NCI-H2029 (cell line): ENCODE results near the gene SERPINH1.

Experiments used
- DNase-seq: peaks from one replicate; lab custom pipeline; 2025; lab: John Stamatoyannopoulos, UW

The SERPINH1 gene

DNA sequence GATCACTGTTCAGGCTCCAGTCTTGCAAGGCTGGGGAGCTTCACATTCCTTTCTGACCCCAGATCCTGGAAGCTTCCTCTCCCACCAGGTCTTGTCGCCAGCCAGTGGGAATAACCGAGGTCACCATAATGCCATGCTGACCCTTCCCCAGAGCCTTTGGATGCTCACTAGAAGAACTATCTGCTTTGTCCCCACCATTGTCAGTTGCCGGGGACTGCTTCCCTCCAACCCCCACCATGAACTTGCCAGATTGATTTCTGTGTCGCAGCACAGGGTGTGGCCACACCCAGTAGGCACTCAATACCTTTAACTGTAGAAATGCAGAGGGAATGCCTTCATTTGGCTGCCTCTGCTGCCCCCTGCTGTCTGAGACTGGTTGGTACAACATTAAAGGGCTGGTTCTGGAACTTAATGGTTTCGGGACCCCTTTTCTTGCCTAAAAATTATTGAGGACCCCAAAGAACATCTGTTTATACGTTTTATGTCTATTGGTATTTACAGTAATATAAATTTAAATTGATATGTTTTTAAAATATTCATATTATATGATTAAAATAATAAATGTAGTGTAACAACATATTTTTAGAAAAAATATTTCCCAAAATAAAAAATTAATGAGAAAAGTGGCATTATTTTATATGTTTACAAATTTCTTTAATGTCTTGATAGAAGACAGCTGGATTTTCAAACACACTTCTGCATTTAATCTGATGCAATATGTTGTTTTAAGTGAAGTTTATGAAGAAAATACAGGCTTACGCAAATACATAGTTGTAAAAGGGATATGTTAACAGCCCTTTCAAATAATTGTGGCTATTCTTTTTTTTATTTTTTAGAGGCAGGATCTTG, 29.6 kb upstream of the SERPINH1 start:
- DNase-seq: peak; percentile 40

DNA sequence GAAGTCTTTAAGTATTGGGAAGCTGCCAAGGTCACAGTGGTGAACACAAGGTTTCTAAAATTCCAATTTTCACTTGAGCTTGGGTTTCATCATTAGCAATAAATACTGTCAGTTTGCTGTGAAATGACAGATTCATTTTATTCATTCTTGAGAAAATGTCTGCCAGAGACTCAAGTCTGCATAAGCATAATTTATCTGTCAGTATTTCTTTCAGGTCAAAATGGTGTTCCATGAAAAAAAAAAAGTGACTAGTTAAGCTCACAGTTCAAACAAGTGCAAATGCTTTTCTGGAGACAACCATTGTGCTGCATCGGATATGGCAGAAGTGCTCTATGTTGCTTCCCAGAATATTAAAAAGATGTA, 28.2 kb upstream of the SERPINH1 start:
- no peak for DNase-seq

DNA sequence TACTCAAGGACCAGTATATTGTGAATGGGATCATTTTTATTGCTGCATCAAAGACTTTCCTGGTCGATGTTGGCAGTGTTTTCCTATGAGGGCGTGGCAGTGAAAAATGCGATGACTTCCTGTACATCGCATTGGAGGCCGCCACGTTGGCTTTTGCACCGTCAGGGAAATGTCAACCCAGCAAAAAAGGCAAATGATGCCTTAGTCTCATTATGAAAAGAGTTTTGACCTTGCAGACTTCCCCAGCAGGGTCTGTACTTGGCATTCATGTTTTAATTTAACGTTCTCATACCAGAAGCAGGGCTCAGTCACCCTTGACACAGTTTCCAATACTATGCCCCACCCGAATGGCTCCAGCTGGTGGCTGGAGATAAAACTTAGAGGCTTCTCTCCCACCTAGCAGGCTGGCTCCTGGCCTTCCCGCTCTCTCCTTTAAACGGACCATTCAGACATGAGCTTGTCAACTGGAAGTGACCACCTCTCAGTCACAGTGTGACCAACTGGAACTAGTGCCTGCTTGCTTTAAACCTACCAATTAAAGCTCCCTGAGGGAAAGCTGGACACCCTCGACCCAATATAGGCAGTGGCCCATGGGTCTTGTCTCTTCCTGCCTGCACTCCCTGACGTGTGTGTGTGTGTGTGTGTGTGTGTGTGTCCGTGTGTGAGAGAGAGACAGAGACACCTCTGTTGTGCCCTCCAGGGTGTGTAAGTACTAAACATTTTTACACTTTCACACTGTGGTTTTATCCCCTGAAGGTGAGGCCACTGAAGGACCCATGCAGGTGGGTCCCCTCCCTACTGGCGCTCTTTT, 27.6 kb upstream of the SERPINH1 start:
- DNase-seq: no peak

DNA sequence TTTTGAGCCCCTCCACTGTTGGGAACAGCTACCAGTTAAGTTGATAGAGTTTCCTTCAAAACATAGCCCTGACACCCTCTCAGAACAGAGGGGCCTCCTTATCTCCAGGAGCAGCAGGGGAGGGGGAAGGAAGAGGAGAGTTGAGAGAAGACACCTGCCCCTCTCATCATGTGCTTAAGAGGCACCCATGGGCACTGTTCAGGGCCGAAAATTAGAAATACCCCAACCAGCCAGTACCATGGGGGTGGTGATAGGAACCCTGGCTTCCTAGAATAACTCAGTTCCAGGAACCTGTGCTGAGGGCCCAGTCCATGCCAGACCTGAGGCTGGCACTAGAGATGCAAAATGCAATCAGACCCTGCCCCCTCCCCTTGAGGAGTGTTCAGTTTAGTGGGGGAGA, 27.0 kb upstream of the SERPINH1 start:
- DNase-seq: no peak

DNA sequence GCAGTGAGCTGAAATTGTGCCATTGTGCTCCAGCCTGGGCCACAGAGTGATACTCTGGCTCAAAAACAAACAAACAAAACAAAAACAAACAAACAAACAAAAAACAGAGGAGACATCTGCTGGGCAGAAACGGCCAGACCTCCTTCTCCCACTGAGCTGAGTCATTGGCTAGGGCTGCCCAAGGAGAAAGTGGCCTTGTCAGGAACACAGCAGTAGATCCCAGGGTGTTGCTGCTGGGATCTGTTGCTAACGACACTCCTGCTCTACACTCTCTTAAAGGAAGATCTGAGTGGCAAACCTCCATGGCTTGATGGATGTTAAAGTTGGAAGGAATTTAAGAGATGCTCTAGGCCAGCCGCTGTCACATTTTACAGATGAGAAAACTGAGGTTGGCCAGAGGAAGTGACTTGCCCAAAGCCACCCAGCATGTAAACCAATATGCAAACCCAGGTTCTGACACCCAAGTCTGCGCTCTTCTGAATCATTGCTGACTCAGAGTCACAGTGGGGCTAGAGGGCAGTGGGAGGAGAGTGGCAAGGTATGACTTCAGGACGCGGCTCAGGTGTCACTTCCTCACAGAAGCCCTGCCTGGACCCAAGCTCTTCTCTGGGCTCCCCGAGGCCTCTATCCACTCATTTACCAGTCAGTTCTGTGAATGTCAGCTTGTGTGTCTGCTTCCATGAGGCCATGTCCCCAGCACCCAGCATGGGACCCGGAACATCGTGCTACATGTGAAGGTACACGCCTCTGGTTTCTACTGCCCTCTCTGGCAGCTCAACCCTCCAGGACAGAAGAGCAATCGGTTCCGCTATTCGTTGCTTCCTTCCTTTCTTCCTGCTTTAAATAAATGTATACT, 25.0 kb upstream of the SERPINH1 start:
- DNase-seq: no peak

DNA sequence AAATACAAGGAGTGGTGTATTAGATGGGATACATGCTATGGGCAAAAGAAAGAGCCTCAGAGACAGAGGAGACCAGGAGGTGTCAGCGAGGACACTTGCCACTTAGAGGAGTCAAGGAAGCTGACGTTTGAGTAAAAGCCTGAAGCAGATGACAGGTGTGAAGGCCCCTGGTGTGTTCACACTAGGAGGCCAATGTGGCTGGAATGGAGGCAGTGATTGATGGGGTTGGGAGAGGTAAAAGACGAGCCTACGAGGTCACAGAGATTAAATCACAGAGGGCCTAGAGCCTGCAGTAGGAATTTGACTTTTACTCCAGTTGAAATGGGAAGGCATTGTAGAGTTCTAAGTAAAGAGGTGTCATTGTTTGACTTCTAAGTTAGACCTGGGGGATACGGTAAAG, 24.3 kb upstream of the SERPINH1 start:
- DNase-seq: no peak

DNA sequence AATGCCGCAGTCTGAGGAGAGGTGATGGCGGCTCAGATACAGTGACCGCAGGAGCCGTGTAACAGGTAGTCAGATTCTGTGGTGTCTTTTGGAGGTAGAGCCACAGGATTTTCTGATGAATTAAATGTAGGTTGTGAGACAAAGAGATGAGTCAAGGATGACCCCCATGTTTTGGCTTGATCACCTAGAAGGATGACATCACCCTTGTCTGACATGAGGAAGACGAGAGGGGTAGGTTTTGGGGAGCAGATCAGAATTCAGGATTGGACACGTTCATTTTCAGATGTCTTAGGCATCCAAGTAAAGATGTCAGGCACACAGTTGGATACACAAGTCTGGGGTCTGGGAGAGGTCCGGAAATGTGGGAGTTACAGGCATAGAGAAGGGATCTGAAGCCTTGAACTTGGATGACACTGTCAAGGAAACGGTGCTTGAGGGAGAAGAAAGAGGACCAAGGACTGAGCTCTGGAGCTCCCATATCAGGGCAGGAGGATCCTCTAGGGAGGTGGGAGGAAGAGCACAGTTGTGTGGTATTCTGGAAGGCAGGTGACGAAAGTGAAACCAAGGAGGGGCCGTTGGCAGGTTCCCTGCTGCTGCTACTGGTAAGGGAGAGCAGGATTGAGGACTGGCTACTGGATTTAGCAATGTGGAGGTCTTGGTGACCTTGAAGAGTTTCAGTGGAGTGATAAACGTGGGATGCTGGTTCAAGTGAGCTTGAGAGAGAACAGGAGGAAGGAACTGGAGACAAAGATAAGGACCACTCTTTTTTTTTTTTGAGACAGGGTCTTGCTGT, 23.7 kb upstream of the SERPINH1 start:
- no peak for DNase-seq

DNA sequence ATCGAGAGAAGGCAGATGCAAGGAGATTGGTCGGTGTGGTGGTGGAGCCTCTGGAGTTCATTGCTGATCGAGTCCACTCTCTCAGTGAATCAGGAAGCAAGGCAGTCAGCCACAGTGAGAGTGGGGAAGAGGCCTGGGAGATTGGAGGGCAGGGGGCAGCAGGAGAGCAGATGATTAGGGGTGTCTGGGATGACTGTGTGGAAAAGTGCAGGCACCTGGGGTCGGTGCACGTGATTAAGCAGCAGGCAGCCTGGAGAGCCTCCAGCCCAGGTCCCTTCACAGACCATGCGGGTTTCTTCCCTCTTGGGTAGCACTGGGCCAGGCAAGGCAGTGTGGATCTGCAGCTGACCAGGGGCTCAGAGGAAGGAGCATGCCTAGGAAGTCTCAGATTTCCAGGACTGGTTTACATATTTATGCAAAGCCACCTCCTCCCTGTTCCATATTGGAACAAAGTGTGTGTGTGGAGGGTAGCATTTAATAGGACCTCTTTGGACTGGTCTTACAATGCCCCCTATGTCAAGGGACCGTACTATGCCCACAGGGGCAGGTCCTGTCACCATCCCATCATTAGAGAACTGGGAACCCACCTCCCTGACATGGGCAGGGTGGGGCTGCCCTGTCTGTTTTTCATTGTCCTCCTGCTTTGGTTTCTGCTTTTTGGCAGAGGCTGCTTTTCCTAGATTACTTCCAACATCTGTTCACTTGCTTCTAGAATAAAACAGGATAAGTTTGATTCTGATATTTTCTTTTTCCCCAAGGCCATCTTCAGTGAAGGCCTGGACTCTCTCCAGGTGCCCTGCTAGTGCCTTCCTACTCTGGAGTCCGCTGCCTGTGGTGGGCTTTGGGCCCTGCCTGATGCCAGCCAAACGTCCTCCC, 22.4 kb upstream of the SERPINH1 start:
- DNase-seq: no peak

DNA sequence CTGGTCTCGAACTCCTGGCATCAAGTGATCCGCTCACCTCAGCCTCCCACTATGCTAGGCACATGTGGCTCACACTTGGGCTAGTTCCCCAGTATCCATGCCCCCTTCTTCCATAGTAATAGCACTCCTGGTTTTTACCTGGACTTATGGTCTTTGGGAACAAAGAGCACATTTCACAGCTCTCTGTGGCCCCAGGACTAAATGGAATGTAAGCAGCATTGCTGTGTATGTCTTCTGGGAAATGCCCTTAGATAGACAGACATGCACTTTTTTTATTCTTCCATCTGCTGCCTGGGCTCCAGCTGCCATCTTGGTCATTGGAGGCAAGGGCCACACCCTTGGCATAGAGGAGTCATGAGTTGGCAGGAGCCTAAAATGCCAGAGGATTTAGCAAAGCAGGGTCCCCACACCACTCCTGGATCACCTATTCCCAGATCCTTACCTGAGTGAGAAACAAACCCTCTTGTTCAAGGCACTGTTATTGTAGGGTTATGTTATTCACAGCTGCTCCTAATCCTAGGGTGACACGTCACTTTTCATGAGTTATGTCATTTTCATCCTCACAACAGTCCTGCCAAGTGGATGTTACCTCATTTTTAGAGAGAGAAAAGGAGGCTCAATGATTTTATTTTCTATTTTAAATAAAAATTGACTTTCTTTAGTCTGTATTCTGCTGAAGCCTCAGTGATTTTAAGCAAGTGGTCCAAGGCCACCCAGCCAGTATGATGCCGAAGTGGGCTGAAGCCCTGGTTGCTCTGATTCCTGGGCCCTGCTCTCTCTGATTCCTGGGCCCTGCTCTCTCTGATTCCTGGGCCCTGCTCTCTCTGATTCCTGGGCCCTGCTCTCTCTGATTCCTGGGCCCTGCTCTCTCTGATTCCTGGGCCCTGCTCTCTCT, 20.6 kb upstream of the SERPINH1 start:
- no peak for DNase-seq

DNA sequence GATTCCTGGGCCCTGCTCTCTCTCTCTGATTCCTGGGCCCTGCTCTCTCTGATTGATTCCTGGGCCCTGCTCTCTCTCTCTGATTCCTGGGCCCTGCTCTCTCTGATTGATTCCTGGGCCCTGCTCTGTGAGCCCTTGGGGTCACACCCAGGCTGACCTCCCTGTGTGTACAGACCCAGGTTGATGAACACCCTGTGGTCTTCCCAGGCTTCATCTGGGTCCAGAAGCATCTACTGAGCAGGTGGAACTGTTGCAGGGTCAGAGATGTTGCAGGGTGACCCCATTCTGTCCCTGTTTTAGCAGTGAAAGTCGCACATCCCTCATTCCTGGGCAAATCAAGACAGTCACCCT, 20.0 kb upstream of the SERPINH1 start:
- DNase-seq: no peak

DNA sequence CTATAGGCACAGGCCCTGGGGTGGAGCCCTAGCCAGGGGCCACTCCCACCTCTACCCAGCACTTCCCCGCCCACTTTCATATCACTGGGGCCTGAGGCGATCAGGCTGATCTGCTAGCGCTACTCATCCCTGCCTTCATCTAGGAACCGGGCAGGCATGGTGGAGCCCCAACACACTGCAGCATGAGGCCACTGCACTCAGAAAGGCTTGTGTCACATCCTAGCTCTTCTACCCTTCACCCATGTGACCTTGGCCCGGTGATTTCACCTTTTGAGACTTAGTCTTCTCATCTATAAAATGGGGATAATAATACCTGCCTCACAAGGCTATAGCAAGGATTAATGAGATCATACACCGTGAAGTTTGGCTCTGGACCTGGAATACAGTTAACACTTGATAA, 18.2 kb upstream of the SERPINH1 start:
- DNase-seq: no peak

DNA sequence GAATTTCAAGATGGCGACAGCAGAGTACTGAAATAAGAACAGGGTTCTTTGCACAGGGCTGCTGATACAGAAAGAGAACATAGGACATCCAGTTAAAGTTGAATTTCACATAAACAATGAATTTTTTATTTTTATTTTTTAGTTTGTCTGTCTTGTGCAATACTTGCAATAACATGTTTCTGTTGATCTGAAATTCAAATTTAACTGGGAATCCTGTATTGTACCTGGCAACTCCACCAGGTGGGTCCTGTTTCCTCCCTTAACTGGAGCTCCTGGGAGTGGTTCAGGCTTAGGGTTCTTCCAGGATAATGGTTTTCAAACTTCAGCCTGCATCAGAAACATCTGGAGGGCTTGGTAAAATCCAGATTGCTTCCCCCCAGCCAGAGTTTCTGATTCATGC, 14.9 kb upstream of the SERPINH1 start:
- DNase-seq: no peak

DNA sequence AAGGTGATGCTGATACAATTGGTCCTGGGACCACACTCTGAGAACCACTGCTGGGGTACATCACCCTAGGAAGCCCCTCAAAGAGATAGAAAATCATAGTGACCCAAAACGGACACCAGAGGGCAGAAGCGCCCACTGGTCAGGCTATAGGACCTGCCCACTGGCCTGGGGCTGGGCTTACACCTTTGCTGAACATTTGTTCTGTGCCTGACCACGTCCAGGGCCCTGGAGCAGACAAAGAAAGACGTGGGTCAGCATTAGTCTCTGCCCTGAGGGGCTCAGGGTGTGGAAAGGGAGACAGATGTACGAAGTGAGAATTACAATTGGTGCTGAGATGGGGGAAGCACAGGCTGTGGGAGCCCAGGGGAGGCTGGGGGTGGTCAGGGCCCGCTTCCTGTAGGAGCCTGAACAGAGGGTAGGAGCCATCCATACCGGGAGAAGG, 14.4 kb upstream of the SERPINH1 start:
- DNase-seq: peak; percentile 45

DNA sequence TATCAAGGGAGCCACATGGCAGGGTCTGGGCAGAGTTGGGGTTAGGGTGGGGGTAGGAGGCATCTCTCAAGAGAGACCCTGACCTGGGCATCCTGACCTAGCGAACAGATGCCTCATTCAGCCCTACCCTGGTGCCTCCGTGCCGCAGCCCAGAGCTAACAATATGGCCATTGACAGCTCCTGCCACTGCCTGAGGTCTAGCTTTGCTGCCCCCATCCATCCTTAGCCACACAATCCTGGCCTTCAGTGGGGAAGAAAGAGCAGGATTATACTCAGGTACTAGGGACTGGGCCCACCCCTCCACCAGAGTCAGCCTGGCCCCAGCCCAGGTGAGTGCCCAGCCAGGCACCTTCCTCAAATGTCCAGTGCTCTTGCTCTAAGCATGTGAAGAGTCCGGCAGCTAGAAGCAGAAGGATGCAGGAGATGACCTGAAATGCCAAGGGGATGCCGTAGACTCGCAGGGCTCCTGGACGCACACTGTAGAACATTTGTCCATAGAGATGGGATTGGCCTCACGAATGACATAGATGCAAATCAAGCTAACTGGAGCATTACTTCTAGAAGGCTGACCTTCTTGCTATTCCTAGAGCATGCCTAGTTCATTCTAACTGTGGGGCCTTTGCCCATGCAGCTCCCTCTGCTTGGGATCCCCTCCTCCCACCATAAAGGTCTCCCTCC, 13.3 kb upstream of the SERPINH1 start:
- DNase-seq: no peak

DNA sequence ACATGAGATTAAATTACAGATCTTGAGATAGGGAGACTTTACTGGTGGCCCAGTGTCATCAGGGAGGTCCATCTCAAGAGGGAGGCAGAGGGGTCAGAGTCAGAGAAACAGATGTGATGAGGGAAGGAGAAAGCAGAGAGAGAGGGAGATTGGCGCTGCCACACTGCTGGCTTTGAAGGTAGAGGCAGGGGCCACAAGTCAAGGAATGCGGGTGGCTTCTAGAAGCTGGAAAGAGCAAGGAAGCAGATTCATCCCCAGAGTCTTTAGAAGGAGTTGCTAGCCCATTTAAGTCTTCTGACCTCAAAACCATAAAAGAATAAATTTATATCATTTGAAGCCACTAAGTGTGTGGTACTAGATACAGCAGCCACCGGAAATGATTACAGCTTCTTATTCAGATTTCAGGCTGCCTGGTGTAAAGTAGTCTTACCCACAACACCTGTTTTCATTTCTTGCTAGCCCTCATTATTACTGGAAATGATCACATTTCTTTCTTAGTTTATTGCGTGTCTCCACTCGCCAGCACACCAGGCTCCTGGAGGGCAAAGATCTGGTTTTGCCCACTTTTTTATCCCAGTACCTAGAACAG, 12.6 kb upstream of the SERPINH1 start:
- DNase-seq: no peak

DNA sequence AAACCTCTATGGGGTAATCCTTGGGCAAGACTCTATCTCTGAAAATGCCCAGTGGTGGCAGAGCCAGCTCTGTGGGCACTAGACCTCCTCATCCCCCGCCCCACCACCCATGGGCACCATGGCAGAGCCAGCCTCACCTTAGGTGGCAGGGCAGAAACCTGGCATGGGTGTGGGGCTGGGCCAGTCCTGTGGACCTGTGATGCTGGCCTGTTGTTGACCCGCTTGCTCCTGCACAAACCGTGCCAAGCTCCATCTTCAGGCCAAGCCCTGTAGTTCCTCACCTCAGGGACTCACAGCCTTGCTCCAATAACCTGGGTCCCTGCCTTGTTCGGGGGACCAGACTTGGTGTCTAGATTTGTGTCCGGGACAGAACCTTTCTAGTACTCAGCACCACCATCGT, 8.9 kb upstream of the SERPINH1 start:
- no peak for DNase-seq

DNA sequence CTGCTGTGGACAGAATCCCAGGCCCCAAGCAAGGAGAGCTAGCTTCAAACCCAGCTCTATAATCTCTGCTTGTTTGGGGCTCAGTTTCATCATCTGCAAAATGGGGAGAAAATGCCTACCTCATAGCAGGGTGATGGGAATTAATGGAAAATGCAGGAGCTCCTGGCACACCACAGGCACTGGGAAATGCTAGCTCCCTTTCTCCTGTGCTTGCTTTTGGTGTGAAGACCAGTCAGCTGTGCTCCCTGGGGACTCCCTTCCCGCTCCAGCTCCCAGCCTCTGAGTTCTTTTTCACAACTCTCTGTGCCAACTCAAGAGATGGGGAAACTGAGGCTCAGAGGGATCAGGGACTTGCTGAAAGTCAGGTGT, 8.2 kb upstream of the SERPINH1 start:
- DNase-seq: no peak

DNA sequence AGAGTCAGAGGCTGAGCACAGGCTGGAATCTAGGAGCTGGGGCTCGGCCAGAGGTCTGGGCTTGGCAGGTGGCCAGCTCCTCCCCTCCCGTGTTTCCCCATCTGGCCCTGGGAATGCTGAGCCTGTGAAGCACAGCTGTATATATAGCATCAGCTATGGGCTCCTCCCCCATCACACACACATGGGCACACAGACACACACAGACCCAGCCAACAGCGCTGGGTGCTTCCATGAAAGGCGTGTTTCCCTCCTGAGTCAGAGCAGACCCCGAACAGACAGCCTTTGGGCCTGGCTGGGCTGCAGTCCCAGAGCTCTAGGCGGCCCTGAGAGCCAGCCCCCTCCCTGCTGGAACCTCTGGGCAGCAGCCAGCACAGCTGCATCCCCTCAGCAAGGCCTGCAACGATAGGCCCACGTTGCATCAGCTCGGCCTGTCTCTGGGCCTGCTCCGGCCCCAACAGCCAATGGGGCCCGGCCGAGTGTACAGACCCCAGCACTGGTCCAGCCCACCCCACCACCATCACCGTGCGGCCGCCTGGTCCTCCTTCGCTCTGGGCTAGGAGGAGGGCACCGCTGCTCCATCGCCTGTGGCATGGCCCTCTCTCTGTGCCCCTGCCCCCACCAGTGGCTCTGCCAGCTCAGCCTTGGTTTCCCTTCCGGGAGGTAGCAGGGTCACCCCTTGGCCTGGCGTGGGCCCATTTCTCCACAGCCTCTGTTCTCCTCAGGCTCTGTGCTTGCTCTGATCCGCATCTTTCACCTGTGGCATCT, 7.6 kb upstream of the SERPINH1 start:
- DNase-seq: peak; percentile 58
